NT2/D1 (cell line): ENCODE results near the gene DDOST.

Source experiments
- DNase-seq: peaks from one replicate; pipeline ENCODE4 v3.0.0-alpha.2; 2011; ENCODE audit warnings: low read depth, low spot score
- H3K27me3 ChIP-seq: 2 replicates; pipeline ENCODE4 v1.6.0; 2011; ENCODE audit warnings: mild to moderate bottlenecking; ENCODE audit not compliant: insufficient read length, insufficient read depth
- H3K36me3 ChIP-seq: 2 replicates; pipeline ENCODE4 v1.6.1; 2011; ENCODE audit warnings: mild to moderate bottlenecking, low read length, mixed read lengths; ENCODE audit not compliant: insufficient read depth, insufficient read length
- H3K4me1 ChIP-seq: 2 replicates; pipeline ENCODE4 v1.5.1; 2011; ENCODE audit not compliant: insufficient read depth, insufficient read length
- H3K4me3 ChIP-seq: 2 replicates; pipeline ENCODE4 v1.5.1; 2011; ENCODE audit warnings: low read depth; ENCODE audit not compliant: insufficient read length
- H3K9ac ChIP-seq: 2 replicates; pipeline ENCODE4 v1.6.0; 2011; ENCODE audit warnings: low read depth; ENCODE audit not compliant: insufficient read length
- H3K9me3 ChIP-seq: 2 replicates; pipeline ENCODE4 v1.5.1; 2011; ENCODE audit warnings: mild to moderate bottlenecking, low read length; ENCODE audit not compliant: insufficient read depth
- SUZ12 ChIP-seq: IDR thresholded peaks from 2 replicates; pipeline ENCODE4 v1.6.1; 2011; ENCODE audit not compliant: insufficient read length, insufficient read depth; ENCODE audit errors: extremely low read depth
- YY1 ChIP-seq: IDR thresholded peaks from 2 replicates; pipeline ENCODE4 v1.6.1; 2011; ENCODE audit not compliant: insufficient read length, insufficient read depth
- ZNF274 ChIP-seq: IDR thresholded peaks from 2 replicates; pipeline ENCODE4 v1.6.1; 2011; ENCODE audit warnings: mild to moderate bottlenecking, low read depth, low read length

DDOST gene

DNA sequence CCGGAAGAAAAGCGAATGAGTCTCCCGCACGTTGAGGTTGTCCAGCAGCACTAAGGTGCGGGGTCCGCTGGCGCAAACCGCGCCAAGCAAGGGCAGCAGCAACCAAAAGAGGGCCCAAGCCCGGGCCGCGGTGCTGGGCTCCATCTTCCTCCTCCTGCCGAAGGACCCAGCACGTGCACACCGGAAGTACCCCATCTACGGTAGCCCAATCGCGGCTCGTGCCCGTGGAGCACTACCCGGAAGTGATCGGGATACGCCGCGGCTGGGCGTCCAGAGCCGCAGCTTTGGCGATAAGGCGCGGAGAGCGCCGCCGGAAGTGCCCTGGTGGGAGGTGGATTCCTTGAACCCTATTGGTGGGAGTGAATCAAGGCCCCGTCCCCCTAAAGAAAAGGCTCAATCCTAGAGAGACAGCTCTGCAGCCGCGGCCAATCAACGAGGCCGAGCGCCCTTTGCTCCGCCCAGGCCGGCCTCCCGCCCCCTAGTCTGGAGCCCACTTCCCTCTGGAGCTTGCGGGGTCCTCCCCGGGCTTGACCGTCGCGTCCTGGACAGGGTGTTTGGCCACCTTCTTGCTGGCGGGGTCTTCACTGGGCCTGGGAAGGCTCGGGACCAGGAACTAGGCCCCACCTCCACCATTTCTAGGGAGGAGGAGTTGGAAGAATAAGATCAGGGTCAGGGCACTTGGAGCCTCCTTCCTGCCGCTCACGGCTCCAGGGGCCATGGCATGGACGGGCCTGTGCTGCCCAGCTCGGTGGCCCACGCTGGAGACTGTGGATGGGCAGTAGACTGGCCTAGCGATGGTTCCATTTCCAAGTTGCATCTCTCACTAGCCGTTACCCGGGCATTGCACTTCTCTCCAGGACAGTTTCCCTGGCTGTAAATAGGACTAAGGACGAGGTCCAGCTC is at the start of gene DDOST:
Gene DDOST, minus strand, starts transcription at position 163 of the 903 bp plus-strand sequence. Its CDS starts 19 bp downstream, at position 144.
- H3K4me1 ChIP-seq, result no peaks in the 10 kb centered on the region
- peak within 1 kb of the TSS; percentile 92 for H3K9ac ChIP-seq
- DNase-seq, result peak; percentile 94
- H3K4me3 ChIP-seq, result peak within 1 kb of the TSS; percentile 88
- no peak for TF ChIP-seq SUZ12
- TF ChIP-seq YY1, result no peak
- no peak for TF ChIP-seq ZNF274
- no peaks in the 10 kb centered on the region for H3K9me3 ChIP-seq
- H3K36me3 ChIP-seq, result peaks cover 36% of the 10 kb centered on the region
- no peaks in the 10 kb centered on the region for H3K27me3 ChIP-seq

DNA sequence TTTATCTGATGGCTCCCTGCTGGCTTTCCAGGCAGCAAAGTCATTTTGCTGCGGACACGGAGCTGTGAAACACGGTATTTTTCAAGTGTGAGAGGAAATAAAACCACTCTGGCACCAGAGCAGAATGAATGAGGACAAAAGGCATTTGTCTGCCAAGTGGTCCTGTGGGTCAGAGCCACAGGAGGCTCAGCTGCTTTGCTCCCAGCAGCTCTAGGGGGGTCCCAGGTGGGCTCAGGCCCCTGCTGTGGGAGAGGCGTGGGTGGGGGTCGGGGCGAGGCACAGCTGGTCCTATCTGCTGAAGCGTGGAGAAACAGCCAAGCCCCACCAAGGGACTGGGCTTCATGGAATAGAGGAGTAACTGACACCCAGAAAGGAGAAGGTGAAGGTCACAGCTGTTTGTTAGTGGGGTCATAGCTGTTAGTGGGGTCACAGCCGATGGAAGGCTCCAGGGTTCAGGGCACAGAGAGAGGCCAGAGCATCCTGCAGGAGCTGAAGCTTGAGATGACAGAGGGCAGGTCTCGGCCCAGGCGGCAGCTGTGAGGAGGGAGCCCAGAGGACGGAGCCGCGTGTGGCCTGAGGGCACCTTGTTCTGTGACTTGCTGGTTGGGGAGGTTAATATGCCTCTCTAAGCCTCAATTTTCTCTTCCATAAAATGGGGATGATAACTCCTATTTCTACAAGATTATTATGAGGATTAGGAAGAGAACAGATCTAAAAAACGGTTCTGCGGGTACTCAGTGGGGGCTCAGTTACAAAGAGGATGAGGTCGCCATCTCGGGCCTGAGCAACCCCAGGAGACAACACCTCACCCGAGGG is 49.5 kb upstream of the DDOST start:
- Histone ChIP-seq H3K36me3 (peaks cover 25% of the 10 kb centered on the region), H3K4me3 (no peak overlapping the region), H3K9me3 (no peaks in the 10 kb centered on the region), H3K9ac (no peak overlapping the region), H3K27me3 (no peaks in the 10 kb centered on the region), H3K4me1 (no peaks in the 10 kb centered on the region)
- DNase-seq, result no peak
- TF ChIP-seq SUZ12 (no peak), ZNF274 (no peak), YY1 (no peak)

DNA sequence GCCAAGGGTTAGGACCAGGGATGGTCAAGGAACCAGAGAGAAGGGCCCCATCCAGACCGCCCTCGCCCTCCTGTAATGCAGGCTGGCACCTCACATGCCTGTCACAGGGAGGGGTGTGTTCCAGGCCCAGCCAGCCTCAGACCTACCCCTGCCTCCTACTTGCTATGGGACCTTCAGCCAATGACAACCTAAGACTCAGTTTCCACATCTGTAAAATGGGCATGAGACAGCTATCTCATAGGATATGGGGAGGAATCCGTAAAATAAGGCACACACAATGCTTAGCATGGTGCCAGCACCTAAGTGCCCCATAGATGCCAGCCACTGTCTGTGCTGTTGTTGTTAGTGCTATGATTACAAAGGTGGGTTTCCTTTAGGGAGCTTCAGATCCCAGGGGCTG is 48.7 kb upstream of the DDOST start:
- TF ChIP-seq ZNF274, result no peak
- no peak for TF ChIP-seq SUZ12
- Histone ChIP-seq H3K9me3 (no peaks in the 10 kb centered on the region), H3K4me1 (no peaks in the 10 kb centered on the region), H3K9ac (no peak overlapping the region), H3K4me3 (no peak overlapping the region), H3K36me3 (peaks cover 25% of the 10 kb centered on the region), H3K27me3 (no peaks in the 10 kb centered on the region)
- no peak for DNase-seq

DNA sequence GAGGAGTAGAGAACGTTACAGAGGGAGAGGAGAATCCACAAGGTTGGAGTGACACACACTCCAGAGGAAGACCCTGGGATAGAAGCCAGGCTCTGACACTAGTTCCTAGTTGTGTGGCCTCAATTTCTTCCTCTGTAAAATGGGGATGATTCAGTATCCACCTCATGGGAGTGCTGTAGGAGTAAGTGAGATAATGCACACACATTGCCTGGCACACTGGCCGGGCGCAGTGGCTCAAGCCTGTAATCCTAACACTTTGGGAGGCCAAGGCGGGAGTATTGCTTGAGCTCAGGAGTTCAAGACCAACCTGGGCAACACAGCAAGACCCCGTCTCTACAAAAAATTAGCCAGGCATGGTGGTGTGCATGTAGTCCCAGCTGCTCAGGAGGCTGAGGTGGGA is 47.7 kb upstream of the DDOST start:
- TF ChIP-seq ZNF274 (no peak), SUZ12 (no peak), YY1 (no peak)
- H3K27me3 ChIP-seq, result no peaks in the 10 kb centered on the region
- H3K9me3 ChIP-seq, result no peaks in the 10 kb centered on the region
- no peaks in the 10 kb centered on the region for H3K4me1 ChIP-seq
- H3K4me3 ChIP-seq, result no peak overlapping the region
- H3K36me3 ChIP-seq, result peaks cover 33% of the 10 kb centered on the region
- H3K9ac ChIP-seq, result no peak overlapping the region
- DNase-seq, result no peak

GRCh38 chr1:20708057-20708456 is 46.9 kb upstream of the DDOST start:
- no peak for DNase-seq
- no peak overlapping the region for H3K4me3 ChIP-seq
- no peaks in the 10 kb centered on the region for H3K27me3 ChIP-seq
- H3K36me3 ChIP-seq, result peaks cover 33% of the 10 kb centered on the region
- no peaks in the 10 kb centered on the region for H3K4me1 ChIP-seq
- TF ChIP-seq ZNF274 (no peak), SUZ12 (no peak), YY1 (no peak)
- no peak overlapping the region for H3K9ac ChIP-seq
- H3K9me3 ChIP-seq, result no peaks in the 10 kb centered on the region

GRCh38 chr1:20706841-20707240 is 45.7 kb upstream of the DDOST start:
- H3K4me3 ChIP-seq, result no peak overlapping the region
- no peaks in the 10 kb centered on the region for H3K9me3 ChIP-seq
- DNase-seq, result no peak
- H3K27me3 ChIP-seq, result no peaks in the 10 kb centered on the region
- peaks cover 35% of the 10 kb centered on the region for H3K36me3 ChIP-seq
- no peaks in the 10 kb centered on the region for H3K4me1 ChIP-seq
- no peak overlapping the region for H3K9ac ChIP-seq
- no peak for TF ChIP-seq SUZ12
- TF ChIP-seq YY1, result no peak
- no peak for TF ChIP-seq ZNF274
